ENCODE data around the gene TCERG1L.

TCERG1L gene, protein sequence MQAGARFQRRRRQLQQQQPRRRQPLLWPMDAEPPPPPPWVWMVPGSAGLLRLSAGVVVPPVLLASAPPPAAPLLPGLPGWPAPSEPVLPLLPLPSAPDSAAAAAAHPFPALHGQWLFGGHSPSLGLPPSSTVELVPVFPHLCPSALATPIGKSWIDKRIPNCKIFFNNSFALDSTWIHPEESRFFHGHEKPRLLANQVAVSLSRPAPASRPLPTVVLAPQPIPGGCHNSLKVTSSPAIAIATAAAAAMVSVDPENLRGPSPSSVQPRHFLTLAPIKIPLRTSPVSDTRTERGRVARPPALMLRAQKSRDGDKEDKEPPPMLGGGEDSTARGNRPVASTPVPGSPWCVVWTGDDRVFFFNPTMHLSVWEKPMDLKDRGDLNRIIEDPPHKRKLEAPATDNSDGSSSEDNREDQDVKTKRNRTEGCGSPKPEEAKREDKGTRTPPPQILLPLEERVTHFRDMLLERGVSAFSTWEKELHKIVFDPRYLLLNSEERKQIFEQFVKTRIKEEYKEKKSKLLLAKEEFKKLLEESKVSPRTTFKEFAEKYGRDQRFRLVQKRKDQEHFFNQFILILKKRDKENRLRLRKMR

DNA sequence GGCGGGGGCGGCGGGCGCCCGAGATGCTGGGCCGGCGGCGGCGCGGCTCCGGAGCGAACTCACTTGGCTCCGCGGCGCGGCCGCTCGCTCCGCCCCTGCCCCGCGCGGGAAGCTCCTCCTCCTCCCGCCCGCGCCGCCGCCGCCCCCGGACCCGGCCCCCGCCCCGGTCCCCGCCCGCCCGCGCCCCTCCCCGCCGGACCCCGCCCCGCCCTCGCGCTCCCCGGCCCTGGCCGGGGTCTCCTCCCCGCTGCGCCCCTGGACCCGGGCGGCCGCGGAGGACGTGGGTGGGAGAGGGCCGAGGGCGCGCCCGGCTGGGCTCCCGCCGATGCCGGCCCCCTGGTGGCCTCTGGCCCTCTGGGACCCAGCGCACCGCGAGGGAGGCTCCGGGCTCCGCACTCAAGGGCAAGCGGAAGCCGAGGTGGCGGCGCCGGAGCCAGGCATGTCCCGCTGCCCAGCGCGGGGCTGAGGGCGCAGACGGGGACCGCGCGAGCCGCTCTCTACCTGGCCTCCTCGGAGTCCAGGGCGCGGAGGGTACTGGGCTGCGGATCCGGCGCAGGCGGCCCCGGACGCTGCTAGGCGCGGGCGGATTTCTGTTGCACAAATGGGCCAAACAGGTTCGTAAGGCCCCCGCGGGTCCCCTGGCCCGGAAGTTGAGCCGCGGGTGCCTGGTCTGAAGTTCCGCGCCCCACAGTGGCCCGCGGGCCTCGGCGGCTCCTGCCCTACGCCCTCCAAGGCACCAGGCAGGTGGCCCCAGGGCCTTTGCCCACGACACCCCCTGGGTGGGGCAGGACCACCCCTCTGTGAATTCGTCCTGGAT lies at the start of gene TCERG1L:
TCERG1L (minus strand) TSS at position 61 of the 817 bp plus-strand sequence. CDS start 86 bp downstream, outside the sequence.
- no peaks in the 10 kb centered on the region for H3K36me3 Mint-ChIP-seq (ENCODE audit: low read depth)
- no peak within 1 kb of the TSS for H3K27ac Mint-ChIP-seq
- peaks cover 49% of the 10 kb centered on the region for H3K27me3 Mint-ChIP-seq (ENCODE audit: low read depth)
- H3K4me1 Mint-ChIP-seq (ENCODE audit: low read depth) = no peaks in the 10 kb centered on the region
- no peaks in the 10 kb centered on the region for H3K9me3 Mint-ChIP-seq
- peak within 1 kb of the TSS; percentile 25 for H3K4me3 Mint-ChIP-seq

GRCh38 chr10:131358741-131359442 lies 47.4 kb upstream of the TCERG1L start:
- Mint-ChIP-seq H3K27ac (no peak overlapping the region), H3K4me3 (no peak overlapping the region), H3K4me1 (ENCODE audit: low read depth) (no peaks in the 10 kb centered on the region), H3K36me3 (ENCODE audit: low read depth) (no peaks in the 10 kb centered on the region), H3K9me3 (no peaks in the 10 kb centered on the region), H3K27me3 (ENCODE audit: low read depth) (no peaks in the 10 kb centered on the region)

GRCh38 chr10:131356442-131356841 lies 44.9 kb upstream of the TCERG1L start:
- Mint-ChIP-seq H3K27ac (no peak overlapping the region), H3K4me3 (no peak overlapping the region), H3K9me3 (no peaks in the 10 kb centered on the region), H3K4me1 (ENCODE audit: low read depth) (no peaks in the 10 kb centered on the region), H3K27me3 (ENCODE audit: low read depth) (no peaks in the 10 kb centered on the region), H3K36me3 (ENCODE audit: low read depth) (no peaks in the 10 kb centered on the region)

DNA sequence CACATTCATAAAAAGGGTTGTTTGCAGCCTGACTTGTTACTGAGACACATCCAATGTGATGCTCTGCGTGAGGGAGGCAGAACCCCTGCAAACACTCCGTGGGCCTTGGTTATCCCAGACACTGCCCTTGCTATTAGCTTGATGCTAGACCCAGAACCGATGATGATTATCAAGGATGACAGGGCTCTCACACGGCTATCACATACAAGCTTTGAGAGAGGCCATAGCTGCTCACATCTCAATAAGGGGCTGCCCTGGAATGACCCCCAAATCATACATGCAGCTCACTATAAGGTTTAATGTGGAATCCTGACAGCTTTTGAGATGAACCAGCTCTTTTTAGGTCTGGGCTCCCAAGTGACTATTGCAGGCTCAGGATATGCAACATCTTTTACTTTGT lies 44.4 kb upstream of the TCERG1L start:
- Mint-ChIP-seq H3K9me3 (no peaks in the 10 kb centered on the region), H3K4me3 (no peak overlapping the region), H3K4me1 (ENCODE audit: low read depth) (no peaks in the 10 kb centered on the region), H3K27me3 (ENCODE audit: low read depth) (no peaks in the 10 kb centered on the region), H3K36me3 (ENCODE audit: low read depth) (no peaks in the 10 kb centered on the region), H3K27ac (no peak overlapping the region)

DNA sequence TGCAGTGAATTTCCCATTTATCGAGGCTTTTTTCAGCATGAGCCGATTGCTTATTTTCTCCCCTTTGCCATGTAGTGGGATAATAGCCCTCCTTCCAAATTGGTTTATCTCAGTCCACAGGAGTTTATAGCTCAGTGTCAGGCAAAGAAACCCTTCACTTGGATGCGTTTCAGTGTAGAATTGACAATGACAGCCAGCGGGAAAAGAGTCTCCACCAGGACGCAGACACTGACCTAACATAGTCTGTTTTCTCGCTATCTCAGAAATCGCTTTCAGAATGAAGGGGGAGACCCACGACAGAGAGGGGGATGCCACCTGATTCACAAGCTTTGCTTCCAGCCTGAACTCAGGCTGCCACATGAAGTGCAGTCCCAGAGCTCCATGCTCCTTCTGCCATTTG lies 43.5 kb upstream of the TCERG1L start:
- no peaks in the 10 kb centered on the region for H3K27me3 Mint-ChIP-seq (ENCODE audit: low read depth)
- H3K4me1 Mint-ChIP-seq (ENCODE audit: low read depth) = no peaks in the 10 kb centered on the region

GRCh38 chr10:131354380-131354779 lies 42.9 kb upstream of the TCERG1L start:
- Mint-ChIP-seq H3K4me1 (ENCODE audit: low read depth) (no peaks in the 10 kb centered on the region), H3K27me3 (ENCODE audit: low read depth) (no peaks in the 10 kb centered on the region), H3K36me3 (ENCODE audit: low read depth) (no peaks in the 10 kb centered on the region), H3K9me3 (no peaks in the 10 kb centered on the region), H3K27ac (peak overlapping the region; percentile 59), H3K4me3 (no peak overlapping the region)

More for the DNA sequence above, 43.5 kb upstream of the TCERG1L start:
- Mint-ChIP-seq H3K36me3 (ENCODE audit: low read depth) (no peaks in the 10 kb centered on the region), H3K4me3 (no peak overlapping the region), H3K27ac (no peak overlapping the region), H3K9me3 (no peaks in the 10 kb centered on the region)

DNA sequence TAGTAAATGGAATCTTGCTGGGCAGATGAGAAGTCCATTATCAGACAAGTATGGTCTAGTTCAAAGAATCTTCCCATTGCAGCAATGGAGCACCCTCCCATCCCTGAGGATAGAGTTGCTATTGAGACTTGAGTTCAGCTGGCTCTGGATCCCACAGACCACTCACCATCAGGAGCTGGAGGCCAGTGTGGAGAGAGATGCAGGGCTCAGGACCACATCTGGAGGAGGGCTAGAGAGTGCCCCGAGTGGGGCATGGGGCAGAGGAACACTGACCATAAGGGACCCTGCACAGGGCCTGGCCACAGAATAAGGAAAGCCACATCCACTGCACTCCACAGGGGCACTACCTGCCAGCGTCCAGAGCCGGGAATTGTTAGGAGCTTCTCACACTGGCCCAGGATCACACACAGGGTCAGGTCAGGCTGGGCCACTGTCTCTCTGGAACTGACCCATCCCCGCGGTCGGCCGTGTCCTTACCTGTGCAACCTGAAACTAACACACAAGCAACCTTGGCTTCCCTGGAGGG lies 41.3 kb upstream of the TCERG1L start:
- no peak overlapping the region for H3K27ac Mint-ChIP-seq
- no peaks in the 10 kb centered on the region for H3K4me1 Mint-ChIP-seq (ENCODE audit: low read depth)
- H3K36me3 Mint-ChIP-seq (ENCODE audit: low read depth) = no peaks in the 10 kb centered on the region
- no peaks in the 10 kb centered on the region for H3K9me3 Mint-ChIP-seq
- H3K27me3 Mint-ChIP-seq (ENCODE audit: low read depth) = no peaks in the 10 kb centered on the region
- no peak overlapping the region for H3K4me3 Mint-ChIP-seq

- H3K4me1 Mint-ChIP-seq (ENCODE audit: low read depth) = no peaks in the 10 kb centered on the region
- H3K4me3 Mint-ChIP-seq = no peak overlapping the region
- no peaks in the 10 kb centered on the region for H3K36me3 Mint-ChIP-seq (ENCODE audit: low read depth)
- peaks cover 6% of the 10 kb centered on the region for H3K9me3 Mint-ChIP-seq
- H3K27ac Mint-ChIP-seq = no peak overlapping the region
- no peaks in the 10 kb centered on the region for H3K27me3 Mint-ChIP-seq (ENCODE audit: low read depth)
These were observed 39.1 kb upstream of the TCERG1L start for GRCh38 chr10:131350660-131351059.

DNA sequence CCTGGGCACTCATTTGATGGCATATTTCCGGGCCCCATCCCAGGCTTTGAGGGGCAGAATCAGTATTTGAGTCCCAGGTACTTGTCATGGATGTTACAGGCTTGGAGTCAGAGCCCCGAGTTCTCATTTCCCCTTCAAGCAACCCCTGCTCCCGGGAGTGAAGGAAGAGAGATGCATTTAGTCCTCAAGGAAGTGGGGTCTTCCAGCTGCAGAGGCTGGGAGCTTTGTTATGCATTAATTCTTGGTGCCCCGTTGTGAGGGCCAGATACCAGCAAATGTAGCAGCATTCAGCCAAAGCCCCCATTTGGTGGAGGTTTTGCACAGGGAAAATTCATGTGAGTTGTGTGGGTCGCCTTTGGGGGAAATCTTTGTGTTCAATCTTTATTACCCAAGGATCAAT lies 38.7 kb upstream of the TCERG1L start:
- H3K9me3 Mint-ChIP-seq = peaks cover 6% of the 10 kb centered on the region
- H3K27ac Mint-ChIP-seq = no peak overlapping the region
- H3K27me3 Mint-ChIP-seq (ENCODE audit: low read depth) = no peaks in the 10 kb centered on the region
- H3K36me3 Mint-ChIP-seq (ENCODE audit: low read depth) = no peaks in the 10 kb centered on the region
- no peak overlapping the region for H3K4me3 Mint-ChIP-seq
- H3K4me1 Mint-ChIP-seq (ENCODE audit: low read depth) = no peaks in the 10 kb centered on the region

GRCh38 chr10:131346456-131346855 lies 34.9 kb upstream of the TCERG1L start:
- Mint-ChIP-seq H3K36me3 (ENCODE audit: low read depth) (no peaks in the 10 kb centered on the region), H3K27me3 (ENCODE audit: low read depth) (no peaks in the 10 kb centered on the region), H3K9me3 (peaks cover 6% of the 10 kb centered on the region), H3K4me1 (ENCODE audit: low read depth) (no peaks in the 10 kb centered on the region), H3K27ac (no peak overlapping the region), H3K4me3 (no peak overlapping the region)

GRCh38 chr10:131345691-131346090 lies 34.2 kb upstream of the TCERG1L start:
- H3K27me3 Mint-ChIP-seq (ENCODE audit: low read depth) = no peaks in the 10 kb centered on the region
- H3K36me3 Mint-ChIP-seq (ENCODE audit: low read depth) = no peaks in the 10 kb centered on the region
- no peaks in the 10 kb centered on the region for H3K4me1 Mint-ChIP-seq (ENCODE audit: low read depth)
- no peak overlapping the region for H3K27ac Mint-ChIP-seq
- no peak overlapping the region for H3K4me3 Mint-ChIP-seq
- H3K9me3 Mint-ChIP-seq = peaks cover 6% of the 10 kb centered on the region

DNA sequence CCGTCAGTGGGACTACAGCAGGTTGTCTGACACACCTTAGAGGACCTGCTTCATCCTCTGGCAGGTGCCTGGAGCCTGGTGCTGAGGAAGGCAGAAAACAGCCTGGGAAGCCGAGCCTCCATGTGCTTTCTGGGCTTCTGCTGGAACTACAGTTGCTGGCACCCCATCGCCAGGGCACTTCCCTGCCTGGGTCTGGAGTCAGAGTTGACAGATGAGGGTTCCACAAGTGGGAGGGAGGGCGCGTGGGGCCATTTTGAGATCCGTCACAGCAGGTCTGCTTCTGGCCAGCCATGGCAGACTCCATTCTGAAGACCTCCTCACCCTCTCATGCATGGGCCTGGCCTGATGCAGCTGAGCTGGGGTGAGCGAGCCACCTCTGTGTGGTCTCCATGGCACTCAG lies 33.2 kb upstream of the TCERG1L start:
- Mint-ChIP-seq H3K36me3 (ENCODE audit: low read depth) (no peaks in the 10 kb centered on the region), H3K4me3 (no peak overlapping the region), H3K27me3 (ENCODE audit: low read depth) (no peaks in the 10 kb centered on the region), H3K27ac (no peak overlapping the region), H3K4me1 (ENCODE audit: low read depth) (no peaks in the 10 kb centered on the region), H3K9me3 (peaks cover 6% of the 10 kb centered on the region)

DNA sequence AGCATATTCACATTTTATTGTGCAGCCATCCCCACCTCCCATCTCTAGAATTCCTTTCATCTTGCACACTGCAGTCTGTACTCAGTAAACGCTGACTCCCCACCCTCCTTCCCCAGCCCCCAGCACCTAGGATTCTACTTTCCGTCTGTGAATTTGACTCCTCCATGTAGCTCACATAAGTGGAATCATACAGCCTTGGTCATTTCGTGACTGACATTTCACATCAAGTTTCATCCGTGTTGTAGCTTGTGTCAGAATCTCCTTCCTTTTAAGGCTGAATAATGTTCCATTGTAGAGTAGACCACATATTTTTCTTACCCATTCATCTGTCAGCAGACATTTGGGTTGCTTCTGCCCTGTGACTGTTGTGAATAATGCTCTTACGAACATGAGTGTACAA lies 26.2 kb upstream of the TCERG1L start:
- no peaks in the 10 kb centered on the region for H3K36me3 Mint-ChIP-seq (ENCODE audit: low read depth)
- H3K4me3 Mint-ChIP-seq = no peak overlapping the region
- no peak overlapping the region for H3K27ac Mint-ChIP-seq

DNA sequence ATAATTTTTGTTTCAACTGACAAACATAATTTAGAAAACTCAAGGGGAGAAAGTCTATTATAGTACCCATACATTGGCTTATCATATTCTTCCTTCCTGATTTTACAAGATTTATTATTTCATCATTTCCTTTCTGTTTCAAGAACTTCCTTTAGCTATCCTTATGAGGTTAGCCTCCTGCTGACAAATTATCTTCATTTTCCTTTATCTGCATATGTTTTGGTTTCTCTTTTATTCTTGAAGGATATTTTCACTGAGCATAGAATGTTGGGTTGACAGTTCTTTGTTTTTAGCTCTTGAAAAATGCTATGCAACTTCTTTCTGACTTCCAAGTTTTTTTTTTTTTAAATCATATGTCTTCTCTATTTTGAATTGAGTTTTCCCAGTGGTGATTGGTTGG lies 21.3 kb upstream of the TCERG1L start:
- Mint-ChIP-seq H3K9me3 (no peaks in the 10 kb centered on the region), H3K4me1 (ENCODE audit: low read depth) (no peaks in the 10 kb centered on the region), H3K27me3 (ENCODE audit: low read depth) (no peaks in the 10 kb centered on the region), H3K36me3 (ENCODE audit: low read depth) (no peaks in the 10 kb centered on the region), H3K27ac (no peak overlapping the region), H3K4me3 (no peak overlapping the region)

More for the DNA sequence above, 26.2 kb upstream of the TCERG1L start:
- Mint-ChIP-seq H3K4me1 (ENCODE audit: low read depth) (no peaks in the 10 kb centered on the region), H3K9me3 (no peaks in the 10 kb centered on the region), H3K27me3 (ENCODE audit: low read depth) (no peaks in the 10 kb centered on the region)
